ENCODE data around the gene TUG1.

Gene TUG1

GRCh38 chr22:30982512-30982911 lies 13.4 kb downstream of the TUG1 start:
- H3K4me1 Mint-ChIP-seq, result no peaks in the 10 kb centered on the region
- H3K27ac Mint-ChIP-seq, result no peak overlapping the region
- peaks cover 77% of the 10 kb centered on the region for H3K9me3 Mint-ChIP-seq

GRCh38 chr22:30984317-30984716 lies 15.3 kb downstream of the TUG1 start:
- H3K27ac Mint-ChIP-seq, result no peak overlapping the region
- no peaks in the 10 kb centered on the region for H3K27me3 Mint-ChIP-seq (ENCODE audit: low read depth)
- H3K9me3 Mint-ChIP-seq, result peaks cover 69% of the 10 kb centered on the region
- no peak for TF ChIP-seq CTCF (IDR thresholded peaks at IDR 0.05; ENCODE audit: unreplicated experiment in 3 of 3)
- no peak overlapping the region for H3K4me3 Mint-ChIP-seq
- peaks cover 67% of the 10 kb centered on the region for H3K36me3 Mint-ChIP-seq (ENCODE audit: low read depth)
- no peaks in the 10 kb centered on the region for H3K4me1 Mint-ChIP-seq

More at GRCh38 chr22:30982512-30982911, 13.4 kb downstream of the TUG1 start:
- Mint-ChIP-seq H3K27me3 (ENCODE audit: low read depth) (no peaks in the 10 kb centered on the region), H3K36me3 (ENCODE audit: low read depth) (peaks cover 75% of the 10 kb centered on the region), H3K4me3 (no peak overlapping the region)
- no peak for TF ChIP-seq CTCF (IDR thresholded peaks at IDR 0.05; ENCODE audit: unreplicated experiment in 3 of 3)

DNA sequence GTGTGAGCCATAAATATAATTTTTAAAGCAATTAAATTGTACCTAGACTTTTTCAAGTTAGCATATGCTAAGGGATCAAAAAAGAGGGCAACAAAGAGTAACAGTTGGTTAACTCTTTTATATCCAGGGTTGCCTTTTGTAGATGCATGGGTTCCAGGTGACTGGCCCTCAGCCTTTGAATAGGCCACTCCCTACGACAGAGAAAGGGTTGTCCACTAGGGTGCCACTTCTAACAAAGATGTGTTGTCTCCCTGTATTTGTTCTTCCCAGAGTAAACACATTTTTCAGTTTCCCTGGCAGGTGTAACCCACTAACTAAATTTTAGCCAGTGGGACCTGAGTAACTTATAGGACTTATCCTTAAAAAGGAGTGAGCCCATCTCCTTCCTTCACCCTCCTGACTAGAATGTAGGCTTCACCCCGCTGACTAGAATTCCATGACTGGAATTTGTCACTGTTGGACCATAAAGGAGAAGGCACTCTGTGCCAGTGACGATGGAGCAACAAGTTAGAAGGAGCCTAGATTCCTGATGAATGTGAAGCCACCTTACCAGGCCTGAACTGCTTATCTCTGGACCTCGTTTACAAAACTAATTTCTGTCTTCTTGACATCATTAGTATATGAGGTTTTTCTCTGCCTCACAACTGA lies 16.6 kb downstream of the TUG1 start:
- H3K36me3 Mint-ChIP-seq (ENCODE audit: low read depth), result peaks cover 65% of the 10 kb centered on the region
- H3K9me3 Mint-ChIP-seq, result peaks cover 66% of the 10 kb centered on the region
- no peak for TF ChIP-seq CTCF (IDR thresholded peaks at IDR 0.05; ENCODE audit: unreplicated experiment in 3 of 3)
- H3K4me3 Mint-ChIP-seq, result no peak overlapping the region
- H3K27me3 Mint-ChIP-seq (ENCODE audit: low read depth), result no peaks in the 10 kb centered on the region
- H3K4me1 Mint-ChIP-seq, result no peaks in the 10 kb centered on the region
- no peak overlapping the region for H3K27ac Mint-ChIP-seq

DNA sequence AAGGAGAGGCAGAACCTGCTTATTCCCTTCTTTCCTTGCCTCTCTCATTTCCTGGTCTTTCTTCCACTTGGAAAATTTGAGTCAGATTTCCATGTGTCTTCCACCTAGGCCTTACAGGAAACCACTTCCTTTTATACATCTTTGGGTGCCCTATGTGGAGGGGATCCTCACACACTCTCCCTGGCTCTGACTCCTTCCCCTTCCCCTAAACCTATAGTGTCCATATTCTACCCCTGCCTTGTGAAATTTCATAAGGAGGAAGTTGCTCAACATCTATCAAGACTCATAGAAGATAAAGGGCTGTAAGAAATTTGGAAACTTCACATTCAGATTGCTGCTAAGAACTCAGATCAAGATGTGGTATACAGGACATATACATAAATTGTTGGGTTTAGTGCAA lies 20.4 kb downstream of the TUG1 start:
- H3K27ac Mint-ChIP-seq, result no peak overlapping the region
- H3K4me3 Mint-ChIP-seq, result no peak overlapping the region
- no peak for TF ChIP-seq CTCF (IDR thresholded peaks at IDR 0.05; ENCODE audit: unreplicated experiment in 3 of 3)

DNA sequence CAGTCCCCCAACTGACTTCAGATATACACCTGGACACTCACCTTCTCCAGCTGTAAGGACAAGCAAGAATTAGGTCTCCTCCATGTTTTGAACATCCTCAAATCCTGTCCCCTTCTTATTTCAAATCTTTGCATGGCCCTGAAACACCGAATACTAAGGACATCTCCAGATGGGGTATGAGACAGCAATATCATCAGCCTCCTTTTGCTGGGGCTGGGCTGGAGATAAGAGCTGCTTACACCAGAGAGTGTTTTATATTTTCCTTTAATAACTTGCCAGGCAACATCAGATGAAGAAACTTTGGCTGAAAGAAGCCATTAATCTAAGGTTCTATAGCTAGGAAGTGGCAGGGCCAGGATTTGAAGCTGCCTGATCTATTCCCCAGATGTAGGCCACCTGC lies 21.6 kb downstream of the TUG1 start:
- no peak overlapping the region for H3K4me3 Mint-ChIP-seq
- H3K9me3 Mint-ChIP-seq, result peaks cover 46% of the 10 kb centered on the region
- no peaks in the 10 kb centered on the region for H3K27me3 Mint-ChIP-seq (ENCODE audit: low read depth)
- H3K27ac Mint-ChIP-seq, result no peak overlapping the region
- H3K36me3 Mint-ChIP-seq (ENCODE audit: low read depth), result peaks cover 33% of the 10 kb centered on the region
- no peak for TF ChIP-seq CTCF (IDR thresholded peaks at IDR 0.05; ENCODE audit: unreplicated experiment in 3 of 3)
- no peaks in the 10 kb centered on the region for H3K4me1 Mint-ChIP-seq

More for the DNA sequence above, 20.4 kb downstream of the TUG1 start:
- H3K9me3 Mint-ChIP-seq, result peaks cover 48% of the 10 kb centered on the region
- H3K4me1 Mint-ChIP-seq, result no peaks in the 10 kb centered on the region
- peaks cover 39% of the 10 kb centered on the region for H3K36me3 Mint-ChIP-seq (ENCODE audit: low read depth)
- H3K27me3 Mint-ChIP-seq (ENCODE audit: low read depth), result no peaks in the 10 kb centered on the region

GRCh38 chr22:30992565-30992964 lies 23.5 kb downstream of the TUG1 start:
- Mint-ChIP-seq H3K4me1 (no peaks in the 10 kb centered on the region), H3K27ac (no peak overlapping the region), H3K9me3 (peaks cover 39% of the 10 kb centered on the region), H3K36me3 (ENCODE audit: low read depth) (peaks cover 22% of the 10 kb centered on the region), H3K27me3 (ENCODE audit: low read depth) (no peaks in the 10 kb centered on the region), H3K4me3 (no peak overlapping the region)
- TF ChIP-seq CTCF (IDR thresholded peaks at IDR 0.05; ENCODE audit: unreplicated experiment in 3 of 3), result no peak
